ENCODE data around the gene TMEM170A. TPM values are rescaled to one million over a fixed set of nuclear protein-coding genes. Genes with fewer than 3 reads are reported as not detected.

The TMEM170A gene
- total RNA-seq, 1 experiment from 2014 or later, result 46.8 TPM

GRCh38 chr16:75482434-75483205 lies 18.1 kb upstream of the TMEM170A start:
- Histone ChIP-seq H4K5ac (ENCODE audit: insufficient read length, low read depth, low read length) (no peak overlapping the region), H3K4me2 (ENCODE audit: insufficient read depth, insufficient read length, low read length) (no peak overlapping the region), H3K27me3 (ENCODE audit: insufficient read depth, low read length) (no peaks in the 10 kb centered on the region), H2BK15ac (ENCODE audit: low read depth, low read length) (no peak overlapping the region), H2BK120ac (ENCODE audit: low read depth, low read length, poor library complexity, severe bottlenecking) (no peak overlapping the region), H4K20me1 (ENCODE audit: control insufficient read depth, insufficient read depth, insufficient read length) (no peaks in the 10 kb centered on the region), H2BK20ac (ENCODE audit: low read depth, low read length, poor library complexity, severe bottlenecking) (no peak overlapping the region), H3K56ac (ENCODE audit: insufficient read length, low read depth, low read length) (no peak overlapping the region), H2BK12ac (ENCODE audit: insufficient read length, low read depth, low read length) (no peak overlapping the region), H2BK5ac (ENCODE audit: insufficient read length, low read length) (no peak overlapping the region), H3K27ac (ENCODE audit: insufficient read length, low read depth, low read length) (no peak overlapping the region), H3K79me2 (ENCODE audit: insufficient read depth, low read length) (no peaks in the 10 kb centered on the region), H2AK5ac (ENCODE audit: insufficient read length, low read length) (no peak overlapping the region), H3K9ac (ENCODE audit: extremely low read depth, insufficient read length, low read length) (no peak overlapping the region), H3K4me1 (ENCODE audit: insufficient read depth, low read length) (no peaks in the 10 kb centered on the region), H3K9me3 (ENCODE audit: control insufficient read depth, low read depth, low read length) (no peaks in the 10 kb centered on the region), H3T11ph (ENCODE audit: low read length) (no peak overlapping the region), H3K79me1 (ENCODE audit: insufficient read depth, low read depth, low read length, poor library complexity, severe bottlenecking) (no peaks in the 10 kb centered on the region), H3K18ac (ENCODE audit: insufficient read length, low read depth, low read length) (no peak overlapping the region), H4K8ac (replicated peaks; ENCODE audit: insufficient read length, low read depth, low read length) (no peak overlapping the region), H3K4ac (ENCODE audit: low read depth, low read length) (no peak overlapping the region), H2AFZ (ENCODE audit: low read length) (no peak overlapping the region), H4K91ac (ENCODE audit: insufficient read length, low read depth, low read length) (no peak overlapping the region), H3K14ac (ENCODE audit: insufficient read depth, low read length) (no peak overlapping the region), H3K23me2 (ENCODE audit: insufficient read length, low read depth, low read length, poor library complexity, severe bottlenecking) (no peaks in the 10 kb centered on the region), H3K23ac (ENCODE audit: insufficient read length, low read depth, low read length) (no peak overlapping the region)
- DNase-seq, result no peak
- TF ChIP-seq, protein P1, sequence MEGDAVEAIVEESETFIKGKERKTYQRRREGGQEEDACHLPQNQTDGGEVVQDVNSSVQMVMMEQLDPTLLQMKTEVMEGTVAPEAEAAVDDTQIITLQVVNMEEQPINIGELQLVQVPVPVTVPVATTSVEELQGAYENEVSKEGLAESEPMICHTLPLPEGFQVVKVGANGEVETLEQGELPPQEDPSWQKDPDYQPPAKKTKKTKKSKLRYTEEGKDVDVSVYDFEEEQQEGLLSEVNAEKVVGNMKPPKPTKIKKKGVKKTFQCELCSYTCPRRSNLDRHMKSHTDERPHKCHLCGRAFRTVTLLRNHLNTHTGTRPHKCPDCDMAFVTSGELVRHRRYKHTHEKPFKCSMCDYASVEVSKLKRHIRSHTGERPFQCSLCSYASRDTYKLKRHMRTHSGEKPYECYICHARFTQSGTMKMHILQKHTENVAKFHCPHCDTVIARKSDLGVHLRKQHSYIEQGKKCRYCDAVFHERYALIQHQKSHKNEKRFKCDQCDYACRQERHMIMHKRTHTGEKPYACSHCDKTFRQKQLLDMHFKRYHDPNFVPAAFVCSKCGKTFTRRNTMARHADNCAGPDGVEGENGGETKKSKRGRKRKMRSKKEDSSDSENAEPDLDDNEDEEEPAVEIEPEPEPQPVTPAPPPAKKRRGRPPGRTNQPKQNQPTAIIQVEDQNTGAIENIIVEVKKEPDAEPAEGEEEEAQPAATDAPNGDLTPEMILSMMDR (conservative IDR thresholded peaks at IDR 0.05), result no peak
- Mint-ChIP-seq H3K36me3 (ENCODE audit: insufficient read depth in 1 of 3, low read depth in 3 of 3) (peaks cover 16 to 47% (median 46%) of the 10 kb centered on the region in 3 experiments), H3K4me1 (peaks cover 0 to 15% of the 10 kb centered on the region in 2 experiments; a peak in 2 of 4 replicates), H3K9me3 (no peaks in the 10 kb centered on the region; a peak in 1 of 5 replicates), H3K4me3 (no peak overlapping the region), H3K27me3 (ENCODE audit: low read depth) (no peaks in the 10 kb centered on the region; the same call in 1 of the 2 replicates), H3K27ac (peak overlapping the region in 1 of 3 experiments; percentile 50; a peak in 1 of 7 replicates)
- no CpG with 5 or more reads among the region's 14 CpGs for WGBS (ENCODE audit: extremely low coverage, insufficient read length, low lambda C conversion rate)

All from H9 (cell line).